Measurements from ENCODE around the gene HOXA7.

The HOXA7 gene

DNA sequence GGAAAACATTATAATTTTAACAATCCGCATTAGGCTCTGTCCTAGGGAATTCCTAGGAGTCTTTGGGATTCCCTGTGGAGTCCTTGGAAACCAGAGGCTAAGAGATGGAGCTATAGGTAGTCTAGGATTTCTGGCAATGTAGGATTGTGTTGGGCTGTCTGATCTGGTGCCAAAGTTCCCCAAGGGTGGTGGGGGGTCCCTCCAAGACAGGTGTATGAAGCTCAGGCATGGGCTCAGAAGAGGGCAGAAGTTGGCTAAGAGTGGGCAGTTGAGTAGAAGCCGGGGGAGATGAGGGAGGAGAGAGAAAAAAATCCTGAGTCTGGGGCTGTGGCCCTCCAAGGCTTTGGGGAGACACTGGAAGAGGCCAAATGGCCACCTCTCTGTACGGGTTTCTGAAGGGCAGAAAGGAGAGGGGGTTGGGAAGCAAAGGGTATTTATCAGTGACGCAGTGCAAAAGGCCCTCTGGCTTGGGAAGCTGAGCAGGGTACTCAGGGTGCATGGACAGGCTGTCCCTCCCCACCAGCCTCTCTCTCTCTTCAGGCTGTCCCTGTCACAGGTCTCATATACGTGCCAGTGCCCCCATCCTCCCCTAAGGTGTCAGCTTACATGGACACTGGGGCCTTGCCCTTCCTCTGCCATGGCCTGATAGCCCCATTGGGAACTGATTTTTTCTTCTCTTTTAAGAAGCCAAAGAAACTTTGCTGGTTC lies 9.8 kb downstream of the HOXA7 start:
- DNase-seq: no peak

DNA sequence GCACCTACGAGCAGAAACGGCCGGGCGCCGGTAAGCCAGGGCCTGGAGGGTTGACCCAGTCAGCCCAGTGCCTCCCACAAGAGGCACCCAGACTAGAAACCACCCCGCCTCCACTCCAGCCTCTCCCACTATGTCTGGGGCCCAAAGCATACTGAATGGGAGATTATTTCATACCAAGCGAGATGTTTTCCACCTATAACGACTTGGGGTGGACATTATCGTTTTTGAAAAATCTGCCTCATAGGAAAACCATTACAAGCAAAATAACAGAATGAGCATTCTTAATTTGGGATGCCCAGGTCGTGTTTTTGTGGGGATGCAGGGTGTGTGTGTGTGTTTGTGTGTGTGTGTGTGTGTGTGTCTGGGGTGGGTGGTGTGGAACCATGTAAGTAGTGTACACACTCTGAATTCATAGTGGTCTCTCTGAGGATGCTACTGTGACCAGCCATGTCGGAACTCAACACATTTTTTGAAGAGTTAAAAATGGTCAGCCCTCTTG lies 10.5 kb downstream of the HOXA7 start:
- no peak for DNase-seq

DNA sequence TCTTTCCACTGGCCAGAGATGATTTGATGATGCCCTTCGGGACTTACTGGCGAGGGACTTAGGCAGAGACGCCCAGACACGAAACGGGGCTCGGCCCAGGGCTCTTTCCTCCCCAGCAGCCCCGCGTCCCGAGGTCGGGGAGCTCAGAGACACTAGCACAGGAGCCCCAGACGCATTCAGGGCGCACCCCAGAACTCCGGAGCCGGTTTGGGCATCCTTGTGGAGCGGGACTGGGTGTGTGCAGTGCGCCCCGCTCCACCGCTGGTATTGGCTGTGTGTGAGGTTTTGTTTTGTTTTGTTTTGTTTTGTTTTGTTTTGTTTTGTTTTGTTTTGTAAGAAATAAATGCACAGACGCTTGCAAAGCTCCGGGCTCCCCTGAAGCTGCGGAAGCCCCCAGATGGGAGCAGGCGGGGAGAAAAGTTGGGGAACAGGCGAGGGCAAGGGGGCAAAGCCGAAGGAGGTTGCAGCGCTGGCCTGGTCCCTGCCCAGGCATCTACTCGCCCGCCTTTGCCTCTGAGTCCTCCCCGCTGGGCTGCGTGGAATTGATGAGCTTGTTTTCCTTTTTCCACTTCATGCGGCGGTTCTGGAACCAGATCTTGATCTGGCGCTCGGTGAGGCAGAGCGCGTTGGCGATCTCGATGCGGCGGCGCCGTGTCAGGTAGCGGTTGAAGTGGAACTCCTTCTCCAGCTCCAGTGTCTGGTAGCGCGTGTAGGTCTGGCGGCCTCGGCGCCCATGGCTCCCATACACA lies 11.1 kb downstream of the HOXA7 start:
- no peak for DNase-seq

DNA sequence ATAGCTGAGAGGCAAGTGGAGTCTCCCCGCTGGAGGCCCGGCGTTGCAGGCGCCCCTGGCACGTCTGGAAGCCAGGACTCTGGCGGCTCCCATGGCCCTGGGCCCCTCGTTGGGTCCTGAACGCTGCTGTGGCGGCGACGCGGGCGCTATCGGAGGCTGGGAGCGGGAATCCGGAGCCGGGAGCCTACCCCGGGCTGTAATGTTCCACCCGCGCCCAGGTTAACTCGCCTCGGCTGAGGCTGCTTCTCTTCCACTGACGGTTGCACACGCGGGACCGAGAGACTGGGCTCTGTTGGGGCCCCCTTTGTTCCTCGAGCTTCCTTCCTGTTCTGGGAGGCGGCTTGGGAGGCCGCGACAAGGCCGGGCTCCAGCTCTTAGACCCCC lies 11.7 kb downstream of the HOXA7 start:
- no peak for DNase-seq

DNA sequence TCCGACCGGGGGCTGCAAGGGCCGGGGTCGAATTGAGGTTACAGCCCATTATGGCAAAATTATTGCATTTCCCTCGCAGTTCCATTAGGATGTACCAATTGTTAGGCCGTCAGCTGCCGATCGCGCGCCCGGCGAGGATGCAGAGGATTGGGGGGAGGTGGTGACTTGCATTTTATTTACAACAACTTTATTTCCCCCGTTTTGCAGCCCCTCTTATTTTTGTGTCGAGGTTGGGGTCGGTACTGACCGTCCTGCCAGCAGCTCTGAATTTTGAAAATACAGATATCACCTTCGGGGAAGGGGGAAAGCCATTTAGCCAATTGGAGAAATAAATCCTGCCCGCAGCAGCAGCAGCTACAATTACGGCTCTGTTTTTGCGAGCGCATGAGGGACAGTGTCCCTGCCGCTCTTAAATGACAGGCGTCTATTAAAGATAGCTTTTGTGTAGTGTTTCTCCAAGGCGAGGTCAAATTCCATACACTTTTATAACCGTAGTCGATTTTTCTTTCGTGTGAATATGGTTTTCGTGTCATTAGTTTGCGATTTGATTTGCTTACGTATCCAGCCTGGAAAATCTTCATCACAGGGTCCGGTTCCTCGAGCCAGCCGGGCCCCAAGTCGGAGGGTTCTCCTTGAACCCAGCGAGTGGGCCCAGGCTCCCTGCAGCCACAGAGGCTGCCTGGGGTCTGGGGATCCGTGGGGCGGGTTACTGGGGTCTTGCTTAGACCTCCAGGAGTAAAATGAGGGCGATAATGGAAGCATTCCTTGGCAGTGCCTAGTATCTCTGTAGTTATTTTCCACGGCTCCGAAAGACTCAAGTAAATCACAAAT lies 12.3 kb downstream of the HOXA7 start:
- no peak for DNase-seq

DNA sequence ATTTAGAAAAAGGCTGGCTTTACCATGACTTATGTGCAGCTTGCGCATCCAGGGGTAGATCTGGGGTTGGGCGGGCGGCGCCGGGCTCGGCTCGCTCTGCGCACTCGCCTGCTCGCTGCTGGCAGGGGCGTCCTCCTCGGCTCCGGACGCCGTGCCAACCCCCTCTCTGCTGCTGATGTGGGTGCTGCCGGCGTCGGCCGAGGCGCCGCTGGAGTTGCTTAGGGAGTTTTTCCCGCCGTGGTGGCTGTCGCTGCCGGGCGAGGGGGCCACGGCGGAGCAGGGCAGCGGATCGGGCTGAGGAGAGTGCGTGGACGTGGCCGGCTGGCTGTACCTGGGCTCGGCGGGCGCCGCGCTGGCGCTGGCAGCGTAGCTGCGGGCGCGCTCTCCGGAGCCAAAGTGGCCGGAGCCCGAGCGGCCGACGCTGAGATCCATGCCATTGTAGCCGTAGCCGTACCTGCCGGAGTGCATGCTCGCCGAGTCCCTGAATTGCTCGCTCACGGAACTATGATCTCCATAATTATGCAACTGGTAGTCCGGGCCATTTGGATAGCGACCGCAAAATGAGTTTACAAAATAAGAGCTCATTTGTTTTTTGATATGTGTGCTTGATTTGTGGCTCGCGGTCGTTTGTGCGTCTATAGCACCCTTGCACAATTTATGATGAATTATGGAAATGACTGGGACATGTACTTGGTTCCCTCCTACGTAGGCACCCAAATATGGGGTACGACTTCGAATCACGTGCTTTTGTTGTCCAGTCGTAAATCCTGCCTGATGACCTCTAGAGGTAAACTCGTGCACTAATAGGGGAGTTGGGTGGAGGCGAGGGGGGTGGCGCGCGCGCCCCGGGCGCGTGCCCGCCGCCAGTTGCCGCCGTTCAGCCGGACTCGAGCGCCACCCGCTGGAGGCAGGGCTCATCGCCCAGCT lies 13.2 kb downstream of the HOXA7 start, which contains the start of gene HOXA5:
TSS of gene HOXA5 (minus strand) at position 659 of the 927 bp plus-strand sequence. CDS start at position 585, 74 bp downstream.
- peak in 1 of 2 donors; percentile 63 for DNase-seq

DNA sequence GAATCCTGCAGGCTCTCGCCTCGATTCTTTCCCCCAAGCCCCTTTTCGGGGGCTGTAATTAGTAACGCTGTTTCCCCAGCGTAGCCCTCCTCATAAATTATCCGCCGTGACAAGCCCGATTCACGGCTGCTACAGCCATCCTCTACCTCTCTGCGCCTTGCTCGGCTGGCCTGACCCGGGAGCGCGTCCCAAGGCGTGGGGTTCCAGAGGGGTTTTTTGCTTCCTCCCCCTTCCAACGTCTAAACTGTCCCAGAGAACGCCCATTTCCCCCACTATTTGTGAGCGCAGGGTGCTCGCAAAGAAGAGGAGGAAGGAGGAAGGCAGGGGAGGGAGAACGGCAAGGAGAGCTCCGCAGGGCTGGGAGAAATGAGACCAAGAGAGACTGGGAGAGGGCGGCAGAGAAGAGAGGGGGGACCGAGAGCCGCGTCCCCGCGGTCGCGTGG lies 13.9 kb downstream of the HOXA7 start:
- DNase-seq: no peak

DNA sequence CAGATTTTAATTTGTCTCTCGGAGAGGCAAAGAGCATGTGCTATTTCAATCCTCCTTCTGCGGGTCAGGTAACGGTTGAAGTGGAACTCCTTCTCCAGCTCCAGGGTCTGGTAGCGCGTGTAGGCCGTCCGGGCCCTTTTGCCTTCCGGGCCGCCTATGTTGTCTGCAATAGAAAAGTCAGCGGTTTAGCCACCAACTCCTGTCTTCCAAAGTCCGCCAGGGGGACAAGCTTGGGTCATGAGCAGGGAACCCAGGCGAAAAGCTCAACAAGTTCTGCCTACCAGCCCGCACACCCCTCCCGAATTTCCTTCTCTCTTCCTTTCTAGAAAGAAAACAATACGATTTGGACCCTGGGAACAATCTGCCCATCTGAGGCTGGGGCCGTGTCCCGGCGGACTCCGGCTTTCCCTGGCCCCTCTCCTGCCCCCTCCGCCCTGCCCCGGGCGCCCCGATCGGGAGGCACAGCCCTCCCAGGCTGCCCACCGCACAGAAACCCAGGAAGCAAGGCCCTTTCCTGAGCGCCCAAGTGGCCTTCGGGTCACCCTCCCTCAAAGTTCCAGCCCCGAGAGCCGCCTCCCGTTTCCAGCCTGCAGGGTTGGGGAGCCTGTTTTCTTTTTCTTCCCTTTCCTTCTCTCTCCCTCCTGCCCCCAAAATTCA lies 14.4 kb downstream of the HOXA7 start:
- DNase-seq: no peak

DNA sequence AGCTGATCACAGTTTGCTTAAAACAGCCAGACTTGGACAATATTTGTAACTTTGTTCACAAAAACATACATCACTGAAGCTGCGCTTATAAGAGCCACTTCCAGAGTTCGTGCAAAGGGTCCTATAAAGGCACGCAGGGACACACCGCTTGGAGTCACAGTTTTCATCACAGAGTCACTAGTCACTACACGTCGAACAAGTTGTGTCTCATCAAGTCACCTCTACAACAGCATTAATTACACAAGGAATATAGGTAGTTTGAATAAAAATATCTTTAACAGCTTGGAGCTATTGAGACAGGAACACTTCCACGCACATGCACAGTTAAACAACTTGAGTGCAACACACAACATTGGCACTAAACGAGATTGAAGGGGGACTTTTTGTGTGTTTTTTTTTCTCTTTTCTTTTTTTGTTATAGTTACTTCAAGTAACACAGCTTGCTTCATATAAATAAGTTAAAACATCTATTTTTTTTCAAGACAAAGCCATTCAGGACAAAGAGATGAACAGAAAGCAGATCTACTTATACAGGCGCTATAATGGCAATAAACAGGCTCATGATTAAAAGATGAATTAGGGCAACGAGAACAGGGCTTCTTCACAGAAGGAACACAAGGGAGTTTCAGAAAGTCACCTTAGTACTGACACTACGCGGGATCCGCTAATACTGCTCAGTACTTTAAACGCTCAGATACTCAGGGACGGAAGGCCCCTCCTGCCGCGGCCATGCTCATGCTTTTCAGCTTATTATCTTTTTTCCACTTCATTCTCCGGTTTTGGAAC lies 15.1 kb downstream of the HOXA7 start:
- DNase-seq: no peak

DNA sequence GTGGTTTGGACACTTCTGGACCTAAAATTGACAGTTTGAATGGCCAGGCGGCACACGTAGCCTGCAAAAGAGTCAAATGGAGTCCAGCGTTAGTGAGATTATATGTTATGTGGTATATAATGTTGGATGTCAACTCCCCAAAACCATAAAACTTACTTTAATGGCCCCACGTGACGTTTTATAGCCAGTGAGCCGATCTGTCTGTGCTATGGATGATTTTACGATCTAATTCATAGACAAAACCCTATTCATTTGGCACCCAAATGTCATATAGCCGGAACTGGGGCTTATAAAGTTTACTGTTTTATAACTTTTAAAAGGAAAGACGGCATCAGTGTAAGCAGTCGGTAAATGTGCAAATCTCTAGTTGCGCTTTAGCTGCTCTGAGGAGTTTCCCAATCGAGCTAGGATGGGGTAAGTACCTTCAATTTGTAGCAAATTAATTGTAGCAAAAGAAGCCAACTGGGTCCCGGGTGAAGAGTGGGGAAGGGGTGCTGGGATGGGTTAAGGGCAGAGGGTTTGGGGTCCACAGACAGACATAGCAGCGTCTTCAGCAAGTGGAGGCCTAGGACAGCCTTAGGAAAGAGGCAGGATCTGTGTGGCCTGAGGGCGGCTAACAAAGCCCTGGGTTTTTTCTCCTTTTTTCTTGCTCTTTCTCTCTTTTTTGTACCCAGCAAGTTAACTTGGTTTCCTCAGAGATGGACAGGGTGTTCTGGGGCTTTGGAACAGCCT lies 16.2 kb downstream of the HOXA7 start:
- no peak for DNase-seq

DNA sequence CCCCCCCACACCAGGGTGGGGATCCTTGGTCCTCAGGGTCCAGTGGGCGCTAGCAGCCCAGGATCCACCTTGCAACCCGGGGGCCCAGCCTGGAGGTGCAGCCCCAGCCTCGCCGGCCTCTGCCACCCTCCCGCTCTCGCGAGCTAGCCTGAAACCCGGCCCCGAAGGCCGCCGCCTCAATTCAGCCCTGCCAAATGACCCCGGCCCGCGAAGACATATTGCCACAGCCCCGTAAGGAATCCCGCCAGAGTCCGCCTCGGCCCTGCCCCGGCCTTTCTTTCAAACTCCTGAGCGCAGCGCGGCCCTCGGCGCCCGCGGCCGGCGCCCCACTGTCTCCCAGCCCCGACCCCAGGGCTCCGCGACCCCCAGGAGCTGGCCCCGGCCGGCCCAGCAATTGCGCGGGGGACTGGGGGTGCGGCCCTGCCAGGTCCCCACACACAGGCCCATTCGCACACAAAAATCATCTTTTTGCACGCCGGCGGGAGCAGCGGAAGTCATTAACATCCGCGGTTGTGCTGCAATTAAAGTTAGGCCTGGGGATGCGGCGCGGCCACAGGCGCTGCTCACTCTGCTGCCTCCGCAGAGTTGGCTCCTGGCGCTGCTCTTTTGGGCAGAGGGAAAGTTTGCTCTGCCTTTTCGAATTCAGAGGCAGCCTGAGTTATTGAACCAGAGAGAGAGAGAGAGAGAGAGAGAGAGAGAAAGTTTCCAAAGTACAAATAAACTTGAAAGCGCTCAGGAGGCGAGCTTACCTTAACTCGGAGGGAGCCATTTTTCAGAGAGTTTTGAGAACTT lies 16.9 kb downstream of the HOXA7 start:
- no peak for DNase-seq

DNA sequence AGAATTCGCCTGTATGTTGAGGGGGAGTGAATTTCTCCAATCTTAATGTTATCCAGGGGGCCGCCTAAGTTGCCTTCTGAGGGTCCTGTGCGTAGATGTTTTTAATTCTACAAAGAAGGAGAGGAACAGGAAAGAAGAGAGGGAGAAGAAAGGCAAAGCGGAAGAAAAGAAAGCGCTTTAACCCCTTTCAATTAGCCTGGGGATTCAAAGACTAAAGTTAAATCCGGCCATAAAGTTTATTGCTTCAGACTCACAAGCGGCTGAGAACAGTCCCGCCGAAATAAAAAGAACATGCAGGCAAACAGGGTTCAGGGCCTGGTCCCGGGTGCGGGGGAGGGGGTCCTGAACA lies 17.5 kb downstream of the HOXA7 start:
- no peak for DNase-seq

DNA sequence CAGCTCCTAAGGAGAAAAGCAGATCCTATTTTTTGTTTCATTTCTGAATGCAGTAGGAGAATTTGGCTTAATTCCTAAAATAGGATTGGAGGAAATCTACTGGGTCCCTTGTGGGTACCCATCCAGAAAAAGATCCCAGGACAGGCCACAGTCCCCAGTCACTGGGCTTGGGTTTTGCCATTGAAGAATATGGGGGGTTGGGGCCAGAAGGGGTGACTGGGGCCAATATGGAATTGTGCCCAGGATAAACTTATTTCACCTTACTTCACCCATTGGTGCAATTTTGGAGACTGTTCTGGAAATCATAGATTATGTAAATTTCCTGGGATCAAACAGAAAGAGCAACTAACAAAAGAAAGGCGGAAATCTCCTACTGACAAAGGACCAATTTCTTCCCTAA lies 18.0 kb downstream of the HOXA7 start:
- DNase-seq: no peak

DNA sequence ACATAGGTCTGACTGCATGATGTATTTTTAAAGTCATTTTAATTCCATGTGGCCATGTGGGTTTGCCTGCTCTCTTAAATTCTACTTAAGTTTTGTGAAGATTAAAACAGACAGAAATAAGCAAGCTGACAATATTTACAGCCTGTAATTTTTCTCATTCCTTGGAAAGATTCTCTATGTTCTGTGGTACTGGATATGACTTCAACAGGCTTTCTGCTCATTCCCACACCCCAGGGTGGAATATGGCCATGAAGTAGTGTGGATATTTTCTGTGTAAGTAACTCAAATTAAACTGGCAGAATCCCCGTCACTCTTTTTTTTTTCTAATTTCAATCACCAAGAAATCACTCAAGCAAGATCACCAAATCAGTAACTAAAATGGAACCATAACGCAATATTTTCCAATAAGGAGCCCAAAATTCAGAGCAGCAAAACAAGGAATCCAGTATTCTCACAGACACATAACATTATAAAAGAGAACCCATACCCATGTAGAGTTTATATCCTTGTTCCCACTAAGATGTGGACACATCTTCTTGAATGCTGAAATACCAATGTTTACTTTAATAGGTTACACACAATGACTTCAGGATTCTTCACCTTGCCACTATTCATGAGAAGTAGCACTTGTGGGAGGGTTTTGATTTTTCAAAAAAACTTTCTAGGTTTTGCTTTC lies 18.7 kb downstream of the HOXA7 start:
- DNase-seq: no peak

DNA sequence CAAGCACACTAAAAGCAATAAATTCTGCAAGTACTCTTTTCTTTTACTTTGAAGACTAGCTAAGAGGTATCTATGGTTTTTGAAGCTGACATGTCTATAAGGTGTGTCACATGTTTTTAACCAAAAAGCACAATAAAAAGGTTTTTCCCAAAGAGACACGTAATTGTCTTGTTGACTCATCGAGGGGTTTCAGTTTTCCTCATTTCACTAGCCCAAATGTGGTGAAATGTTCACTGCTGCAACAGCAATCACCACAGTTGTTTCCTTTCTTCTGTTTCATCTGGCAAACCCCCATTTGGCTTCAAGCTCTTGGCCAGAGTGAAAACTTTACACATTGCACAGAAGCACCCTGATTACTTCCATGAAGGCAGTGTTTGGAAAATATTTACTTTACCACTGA lies 22.1 kb downstream of the HOXA7 start:
- DNase-seq: no peak

DNA sequence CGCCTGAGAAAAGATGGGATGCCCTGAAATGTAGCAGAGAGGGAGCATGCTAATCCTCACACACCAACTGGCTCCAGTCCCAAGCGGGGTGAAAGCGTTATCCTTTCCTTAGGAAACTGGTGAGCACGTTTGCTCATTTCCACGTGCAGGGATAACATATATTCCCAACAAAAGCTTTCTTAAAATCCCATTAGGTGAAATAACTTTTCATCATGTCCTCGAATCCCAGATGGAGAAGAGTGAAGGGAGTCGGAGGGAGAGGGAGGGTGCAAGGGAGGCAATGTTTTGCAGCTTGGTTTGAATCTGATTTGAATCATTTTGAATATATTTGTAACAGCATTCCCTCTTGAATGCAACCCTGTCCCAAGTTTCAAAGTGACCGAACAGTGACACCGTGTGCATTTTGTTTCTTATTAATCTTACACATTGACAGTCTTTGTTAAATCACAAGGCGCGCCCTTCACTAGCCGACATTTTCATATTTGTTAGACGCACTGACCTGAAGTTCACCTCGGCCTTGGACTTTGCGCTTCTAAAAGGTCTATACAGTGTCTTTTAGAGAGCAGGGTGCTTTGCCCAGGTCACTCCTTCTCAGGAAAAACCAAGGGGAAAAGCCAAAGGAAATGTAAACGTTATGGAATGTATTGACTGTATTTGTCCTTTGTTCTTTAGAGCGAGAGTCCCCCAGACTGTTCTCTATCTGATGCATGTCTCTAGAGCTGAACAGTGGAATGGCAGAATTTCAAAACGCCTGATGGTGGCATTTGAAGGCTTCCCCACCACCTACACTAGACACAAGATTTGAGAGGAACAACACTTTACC lies 22.9 kb downstream of the HOXA7 start:
- DNase-seq: no peak

DNA sequence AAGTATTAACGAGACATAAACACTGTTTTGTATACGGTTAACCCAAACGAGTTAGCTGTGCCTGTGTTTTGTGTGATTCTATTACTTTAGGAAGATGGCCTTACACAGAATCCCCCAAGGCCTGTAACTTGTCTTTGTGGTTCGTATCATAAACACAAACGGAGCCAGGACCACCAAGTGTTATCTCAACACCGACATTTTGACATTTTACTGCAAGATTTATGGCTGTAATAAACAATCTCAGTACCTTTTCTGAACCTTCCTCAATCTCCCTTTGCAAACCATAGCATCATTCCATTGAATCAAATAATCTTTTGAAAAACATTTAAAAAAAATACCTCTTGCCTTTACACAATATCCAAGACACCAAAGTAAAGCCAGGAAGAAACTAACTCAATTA lies 23.5 kb downstream of the HOXA7 start:
- no peak for DNase-seq

DNA sequence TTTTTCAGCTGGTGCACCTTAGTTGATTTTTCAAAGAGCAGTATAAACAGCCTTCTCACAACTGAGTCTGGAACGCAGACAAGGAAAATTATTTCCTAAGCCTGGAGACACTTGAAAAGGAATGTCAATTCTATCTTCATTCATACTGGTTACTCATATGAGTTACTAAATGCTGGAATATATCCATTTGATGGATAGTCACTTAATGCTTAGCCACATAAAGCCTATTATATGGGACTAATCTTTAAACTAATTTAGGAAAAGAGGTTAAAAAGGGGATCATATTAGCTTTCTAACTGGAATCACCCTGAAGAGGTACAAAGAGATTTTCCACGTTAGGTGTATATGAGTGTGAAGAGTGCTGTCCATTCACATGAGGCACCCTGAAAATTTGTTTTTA lies 24.3 kb downstream of the HOXA7 start:
- DNase-seq: no peak
